HS-27A (cell line): ENCODE measurements around the gene SMIM41.
A peak's percentile ranks its signal among the peaks of the same experiment; 100 is the strongest.

Source experiments
- DNase-seq: peaks from one replicate; pipeline ENCODE4 v3.0.0-alpha.2; 2012; ENCODE audit warnings: low read depth, missing footprints

Gene SMIM41

DNA sequence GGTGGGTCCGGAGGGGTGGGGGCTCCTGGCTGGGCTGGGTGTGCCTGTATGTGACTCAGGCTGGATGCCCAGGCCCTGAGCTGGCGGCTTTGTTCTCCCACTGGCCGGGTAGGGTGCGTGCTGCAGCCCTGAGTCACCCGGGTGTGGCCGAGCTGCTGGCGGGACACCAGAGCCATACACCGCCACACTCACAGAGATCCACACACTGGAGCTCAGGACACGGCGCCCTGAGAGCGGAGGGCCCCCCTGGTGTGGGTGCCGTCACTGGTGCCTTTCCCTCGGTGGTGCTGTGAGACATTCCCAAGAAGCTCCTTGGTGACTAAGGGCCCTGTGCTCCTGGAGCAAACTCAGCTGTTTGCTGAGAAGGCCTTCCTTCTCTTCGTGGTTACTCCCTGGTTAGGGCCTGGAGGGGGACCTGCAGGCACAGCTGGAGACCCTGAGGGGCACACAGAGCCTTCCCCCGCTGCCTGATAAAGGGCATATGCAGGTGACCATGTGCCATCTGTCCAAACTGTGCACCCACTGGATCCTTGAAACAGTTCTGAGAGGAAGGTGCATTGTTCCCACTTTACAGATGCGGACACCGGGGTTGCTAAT lies 68.0 kb downstream of the SMIM41 start:
- peak; percentile 97 for DNase-seq

DNA sequence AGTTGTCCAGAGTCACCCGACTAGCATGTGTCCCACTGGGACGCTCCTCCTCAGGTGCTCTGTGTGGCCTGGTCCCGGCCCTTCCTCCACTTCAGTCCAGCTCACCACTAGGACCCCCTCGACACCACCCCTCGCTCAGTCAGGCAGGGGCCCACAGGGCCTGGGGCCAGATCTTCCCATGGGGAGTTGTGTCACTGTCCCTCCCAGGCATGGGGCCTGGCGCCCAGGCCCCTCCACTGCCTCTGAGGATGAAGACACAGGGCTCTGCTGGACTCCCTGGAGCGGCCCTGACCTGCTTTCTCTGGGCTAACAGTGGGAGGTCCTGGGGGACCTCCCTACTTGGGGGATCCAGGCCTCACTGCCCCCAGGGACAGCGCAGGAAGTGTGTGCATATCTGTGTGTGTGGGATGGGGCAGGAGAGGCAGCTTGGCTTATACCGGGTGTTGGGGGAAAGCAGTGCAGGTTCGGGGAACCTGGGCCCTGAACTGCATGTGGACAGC lies 68.5 kb downstream of the SMIM41 start:
- no peak for DNase-seq

DNA sequence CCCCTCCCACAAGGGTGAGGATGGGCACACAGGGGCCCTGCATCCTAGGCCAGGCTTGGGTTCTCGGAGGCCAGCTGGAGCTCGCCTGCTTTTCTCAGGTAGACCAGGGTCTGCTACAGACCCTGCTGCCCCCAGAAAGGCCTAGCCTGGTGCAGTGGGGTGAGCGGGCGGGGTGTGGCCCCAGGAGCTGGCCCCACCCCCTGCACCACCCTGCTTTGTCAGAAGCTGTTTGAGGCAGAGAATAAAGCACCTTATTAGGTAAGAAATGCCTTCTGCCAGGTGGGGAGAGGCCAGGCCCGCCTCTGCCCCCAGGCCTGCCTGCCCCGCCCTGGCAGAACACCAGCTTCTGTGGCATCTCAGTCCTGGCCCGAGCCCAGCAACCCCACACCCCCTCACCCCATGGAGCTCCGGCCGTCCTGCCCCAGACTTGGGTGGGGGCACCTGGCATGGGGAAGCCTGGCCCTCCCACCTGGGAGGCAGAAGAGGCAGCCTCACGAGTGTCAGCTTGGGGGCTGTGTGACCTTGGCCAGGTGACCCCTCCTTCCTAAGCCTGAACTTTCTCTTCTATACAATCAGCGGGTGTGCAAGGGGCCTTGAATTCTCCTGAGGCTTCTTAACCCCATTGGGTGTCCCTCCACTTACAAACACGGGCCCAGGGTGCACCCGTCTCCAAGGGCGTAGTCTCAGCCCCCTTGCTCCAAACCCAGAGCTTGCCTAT lies 69.1 kb downstream of the SMIM41 start:
- DNase-seq: no peak

DNA sequence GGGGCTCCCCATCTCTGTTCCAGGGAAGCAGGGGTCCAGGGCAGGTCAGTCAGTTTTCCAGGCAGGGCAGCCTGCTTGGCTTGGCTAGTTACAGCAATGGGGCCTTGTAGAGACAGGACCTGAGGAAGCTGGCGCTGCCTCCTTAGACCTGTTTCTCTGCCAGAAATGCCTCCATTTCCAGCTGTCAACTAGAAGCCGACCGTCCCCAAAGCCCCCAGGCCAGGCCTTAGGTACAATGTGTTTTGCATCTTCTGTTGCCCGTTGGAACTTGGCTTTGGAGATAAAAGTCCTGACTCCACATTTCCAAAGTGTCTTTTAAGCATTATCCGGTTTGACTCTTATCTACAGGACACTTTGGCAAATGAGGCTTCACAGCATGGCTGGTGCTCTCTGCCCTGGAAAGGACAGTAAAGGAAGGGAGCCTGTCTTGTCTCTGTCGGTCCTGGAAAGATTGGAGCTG lies 69.7 kb downstream of the SMIM41 start:
- no peak for DNase-seq

DNA sequence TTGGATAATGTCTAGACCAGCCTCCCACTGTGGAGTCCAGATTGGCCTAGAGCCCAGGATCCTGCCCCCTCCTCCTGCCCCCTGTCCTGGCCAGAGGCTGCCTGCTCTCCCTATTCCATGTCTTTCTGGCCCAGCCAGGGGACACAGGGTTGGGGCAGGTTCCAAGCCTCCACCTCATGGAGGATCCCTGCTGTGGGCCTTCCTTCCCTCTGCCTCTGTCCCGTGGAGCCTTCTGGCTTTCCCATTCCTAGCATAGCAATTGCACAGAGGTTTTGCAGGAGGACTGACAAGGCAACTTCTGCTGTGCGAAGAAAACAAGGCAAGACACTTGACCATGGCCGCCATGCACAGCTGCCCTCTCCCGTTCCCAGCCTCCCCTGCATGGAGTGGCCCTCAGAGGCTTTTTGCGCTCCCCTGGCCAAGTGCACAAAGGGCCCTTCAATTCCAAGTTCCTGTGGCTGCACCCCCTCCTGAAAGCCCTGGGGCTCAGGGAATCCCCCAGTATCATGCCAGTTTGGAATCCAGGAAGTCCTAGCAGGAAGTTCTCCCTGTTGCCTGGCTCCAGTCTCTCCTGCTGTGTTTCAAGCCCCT lies 70.2 kb downstream of the SMIM41 start:
- DNase-seq: no peak

DNA sequence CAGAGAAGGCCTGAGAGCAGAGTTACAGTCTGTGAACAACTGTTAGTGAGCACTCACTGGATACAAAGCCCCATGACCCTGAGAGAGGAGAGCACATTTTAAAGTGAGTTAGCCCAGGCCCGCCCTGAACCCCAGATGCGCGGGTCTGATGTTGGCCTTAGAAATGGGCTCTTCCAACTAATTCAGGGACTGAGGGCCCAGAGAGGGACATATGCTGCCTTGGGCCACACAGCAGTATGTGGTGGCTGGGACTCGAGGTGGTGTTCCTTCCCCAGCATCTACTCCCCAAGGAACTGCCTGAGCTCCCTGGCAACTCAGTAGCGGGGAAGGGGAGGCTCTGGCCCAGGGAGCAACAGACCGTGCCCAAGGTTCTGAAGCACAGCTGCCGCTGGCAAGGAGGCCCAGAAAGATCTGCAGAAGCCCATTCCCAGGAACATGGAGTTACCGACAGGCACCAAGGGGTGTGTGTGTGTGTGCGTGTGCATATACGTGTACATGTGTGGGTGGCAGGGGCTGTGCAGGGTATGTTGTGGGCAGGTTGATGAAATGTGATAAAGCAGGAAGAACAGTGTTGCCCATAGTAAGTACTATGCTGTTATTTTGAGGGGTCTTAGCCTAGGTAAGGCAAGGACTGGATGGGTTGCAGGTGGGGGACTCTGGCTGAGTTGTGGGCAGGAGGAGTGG lies 71.8 kb downstream of the SMIM41 start:
- no peak for DNase-seq

DNA sequence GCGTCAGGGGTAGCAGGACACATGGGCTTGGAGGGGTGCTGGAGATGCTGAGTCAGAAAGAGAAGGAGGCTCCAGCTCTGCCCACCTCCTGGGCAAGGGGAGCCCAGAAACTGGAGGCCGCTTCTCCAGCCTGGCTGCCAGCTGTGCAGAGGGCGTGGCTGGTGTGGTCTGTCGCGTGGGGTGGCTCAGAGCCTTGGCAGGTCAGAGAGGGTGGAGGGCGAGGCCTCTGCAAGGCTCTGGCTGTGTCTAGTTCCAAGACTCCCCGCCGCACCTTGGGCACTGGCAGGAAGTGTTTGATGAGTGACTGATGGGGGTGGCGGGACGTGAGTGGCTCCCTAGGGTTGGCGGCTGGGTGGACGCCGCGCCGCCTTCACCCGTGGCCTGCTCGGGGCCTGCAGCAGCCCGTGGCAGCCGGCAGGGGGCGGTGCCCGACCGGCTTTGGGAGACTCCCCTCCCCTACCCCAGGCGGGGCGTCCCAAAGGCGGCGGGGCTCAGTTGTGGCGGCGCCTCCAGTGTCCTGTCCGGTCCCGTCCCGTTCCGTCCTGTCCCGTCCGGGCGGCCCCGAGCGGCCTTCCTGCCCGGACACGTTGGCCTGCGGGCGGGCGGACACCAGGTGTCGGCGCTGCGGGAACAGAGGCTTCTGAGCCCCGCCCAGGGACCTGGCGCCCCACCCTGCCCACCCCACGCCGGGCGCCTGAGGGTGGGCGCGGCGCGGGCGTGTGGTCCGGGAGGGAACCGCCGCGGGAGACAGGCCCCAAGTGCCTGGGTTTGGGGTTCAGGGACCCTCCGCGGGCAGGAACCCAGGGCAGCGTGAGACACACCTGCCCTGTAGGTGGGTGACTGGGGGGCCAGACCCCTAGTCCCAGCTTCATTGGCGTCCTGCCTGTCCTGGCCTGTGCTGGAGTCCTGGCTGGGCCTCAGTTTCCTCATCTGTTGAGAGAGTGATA lies 72.6 kb downstream of the SMIM41 start:
- no peak for DNase-seq

DNA sequence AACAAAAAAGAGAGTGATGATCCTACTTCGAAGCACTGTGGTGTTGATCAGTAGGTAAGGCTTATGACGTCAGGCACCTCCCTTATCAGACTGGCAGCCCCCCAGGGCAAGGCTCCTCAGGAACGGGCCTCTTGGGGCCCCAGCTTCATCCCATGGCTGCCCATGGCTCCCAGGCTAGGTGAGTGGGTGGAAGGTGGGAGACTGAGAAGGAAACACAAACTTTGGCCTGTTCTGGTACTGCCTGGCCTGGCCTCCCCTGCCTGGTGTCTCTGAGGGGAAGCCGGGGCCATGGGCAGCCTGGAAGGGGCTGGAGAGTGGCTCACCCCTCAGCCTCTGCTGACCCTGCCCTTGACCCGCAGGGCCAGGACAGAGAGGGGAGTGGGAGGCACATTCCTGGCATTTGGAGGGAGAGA lies 73.4 kb downstream of the SMIM41 start:
- no peak for DNase-seq

DNA sequence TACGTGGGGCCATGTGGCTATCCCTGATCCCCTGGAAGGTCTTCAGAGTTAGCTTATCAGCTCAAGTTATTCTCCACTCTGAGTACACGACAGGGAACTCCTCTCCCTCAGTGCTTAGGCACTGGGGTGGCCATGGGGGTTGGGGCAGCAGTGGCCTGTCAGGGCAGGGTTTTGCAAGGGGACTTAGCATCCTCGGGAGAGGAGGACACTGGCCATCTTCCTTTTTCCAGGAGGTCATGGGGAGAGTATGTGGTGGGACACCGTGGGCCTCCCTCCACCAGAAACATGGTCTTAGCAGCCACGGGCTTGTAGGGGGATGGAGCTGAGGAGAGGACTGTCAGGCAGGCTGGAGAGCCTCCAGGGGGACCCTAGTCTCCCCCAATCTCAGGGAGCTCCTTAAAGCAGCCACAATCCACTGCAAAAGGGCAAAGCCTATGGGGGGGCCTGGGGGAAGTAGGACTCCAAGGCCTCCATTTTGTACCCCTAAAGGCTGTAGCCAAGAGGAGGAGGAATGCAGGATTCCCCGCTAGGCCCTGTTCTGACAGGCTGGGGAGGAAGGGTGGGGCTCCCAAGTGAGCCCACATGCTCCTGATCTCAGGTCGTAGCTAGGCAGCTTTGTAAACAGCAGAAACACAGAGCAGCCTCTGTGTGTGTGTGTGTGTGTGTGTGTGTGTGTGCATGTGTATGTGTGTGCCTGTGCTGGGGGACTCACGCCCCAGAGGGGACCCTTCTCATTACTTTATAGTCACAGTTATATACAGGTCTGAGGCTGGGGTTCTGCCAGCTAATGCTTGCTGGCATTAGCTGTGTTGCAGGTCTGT lies 75.8 kb downstream of the SMIM41 start:
- no peak for DNase-seq

DNA sequence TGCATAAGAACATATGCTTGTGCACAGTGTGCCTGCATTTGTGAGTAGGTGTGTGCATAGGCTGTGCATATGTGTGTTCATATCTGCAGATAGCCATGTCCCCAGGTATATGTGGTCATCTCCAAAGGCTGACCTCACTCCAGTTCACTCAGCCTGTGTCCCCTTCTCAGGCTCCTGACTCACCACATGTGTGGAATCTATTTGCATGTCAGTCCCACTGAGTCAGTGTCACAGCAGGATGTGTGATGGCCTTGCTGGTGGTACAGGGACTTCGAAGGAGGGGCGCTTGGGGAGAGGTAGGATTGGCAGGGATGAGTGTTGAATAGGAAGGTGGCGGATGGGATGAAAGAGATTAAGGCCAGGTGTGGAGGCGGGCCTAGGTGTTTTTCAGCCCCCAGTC lies 76.8 kb downstream of the SMIM41 start:
- DNase-seq: no peak

DNA sequence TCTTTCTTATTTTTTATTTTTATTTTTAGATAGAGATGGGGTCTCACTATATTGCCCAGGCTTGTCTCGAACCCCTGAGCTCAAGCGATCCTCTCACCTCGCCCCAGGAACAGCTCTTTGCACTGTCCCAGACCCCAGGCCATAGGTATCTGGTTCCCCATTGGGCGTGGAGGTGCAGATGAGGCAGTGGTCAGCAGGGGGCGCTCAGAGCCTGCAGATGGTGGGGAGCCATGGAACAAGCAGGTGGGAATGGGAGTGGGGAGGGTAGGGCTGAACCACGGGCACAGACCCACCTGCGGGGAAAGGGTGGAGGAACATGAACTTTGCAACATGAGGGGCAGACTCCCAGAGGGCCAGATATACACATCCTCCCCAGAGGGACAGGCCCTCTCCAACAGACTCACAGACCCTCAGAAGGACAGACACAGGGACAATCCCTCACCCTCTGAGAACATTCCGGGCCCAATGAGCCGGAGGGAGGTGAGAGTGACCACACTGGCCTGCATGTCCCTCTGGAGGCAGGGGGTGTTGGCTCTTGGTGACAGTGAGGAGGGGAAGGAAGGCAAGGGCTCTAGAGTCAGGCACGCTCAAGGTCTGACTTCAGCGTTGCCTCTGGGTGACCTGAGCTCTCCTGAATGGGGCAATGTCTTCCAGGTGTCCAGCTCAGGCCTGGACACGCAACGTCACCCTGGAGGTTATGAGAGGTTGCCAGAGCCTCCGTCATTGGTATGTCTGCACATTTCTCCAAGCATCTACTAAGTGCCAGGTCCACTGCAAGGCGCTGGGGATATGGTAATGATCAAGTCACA lies 77.5 kb downstream of the SMIM41 start:
- DNase-seq: no peak

DNA sequence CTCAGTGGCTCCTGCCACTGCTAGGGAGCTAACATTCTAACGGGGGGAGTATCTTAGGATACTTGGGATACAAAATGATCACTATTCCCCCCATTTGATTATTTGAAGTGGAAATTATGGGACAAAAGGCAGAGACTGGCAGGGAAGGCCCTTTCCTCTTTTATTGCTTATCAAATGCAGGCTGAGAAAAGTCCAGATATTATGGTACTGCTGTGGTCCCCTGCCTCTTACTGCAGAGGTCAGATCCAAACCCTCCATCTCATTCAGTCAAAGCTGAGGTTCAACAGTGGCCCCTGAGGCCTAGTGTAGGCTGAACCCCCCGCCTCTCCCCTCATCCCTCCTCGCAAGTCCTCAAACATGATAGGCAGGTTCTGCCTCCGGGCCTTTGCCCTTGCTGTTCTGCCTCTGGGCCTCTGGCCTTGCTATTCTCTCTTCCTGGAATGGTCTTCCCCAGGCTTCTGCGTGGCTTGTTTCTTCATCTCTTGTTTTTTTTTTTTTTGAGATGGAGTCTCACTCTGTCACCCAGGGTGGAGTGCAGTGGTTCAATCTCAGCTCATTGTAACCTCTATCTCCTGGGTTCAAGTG lies 78.2 kb downstream of the SMIM41 start:
- DNase-seq: no peak
